HEK293 (cell line): Measurements from ENCODE around the gene DIP2B.
A peak's percentile ranks its signal among the peaks of the same experiment; 100 is the strongest.

ENCODE experiments used
- CTCF ChIA-PET: fragments of 350-600 bp; formaldehyde crosslinking; extraction: SDS; loops from one replicate; lab custom pipeline; 2021; ENCODE audit warnings: antibody characterized with exemption; lab: Yijun Ruan, JAX
- POLR2A ChIA-PET: fragments of 300-600 bp; formaldehyde crosslinking; extraction: SDS; loops from one replicate; lab custom pipeline; 2020; ENCODE audit warnings: antibody characterized with exemption, inconsistent platforms; lab: Yijun Ruan, JAX
- H3K27ac ChIP-seq: fragments of 200-500 bp; sonication (Bioruptor generic); 2 replicates; pipeline ENCODE4 v1.5.1; 2014; ENCODE audit warnings: low read depth, low read length, control low read depth, inconsistent platforms; ENCODE audit errors: extremely low read depth
- H3K36me3 ChIP-seq, 2 experiments: fragments of 200-500 bp in 1 of 2; sonication (Bioruptor generic) in 1 of 2; 1 replicate in 1 of 2; 2 replicates in 1 of 2; pipeline ENCODE4 v1.5.1; 2014 to 2017; ENCODE audit warnings: inconsistent platforms in 2 of 2, low read length in 2 of 2; ENCODE audit not compliant: control insufficient read depth in 2 of 2, insufficient read depth in 1 of 2
- H3K4me1 ChIP-seq: fragments of 200-500 bp; sonication (Bioruptor generic); 2 replicates; pipeline ENCODE4 v1.5.1; 2014; ENCODE audit warnings: mild to moderate bottlenecking, low read length, inconsistent platforms; ENCODE audit not compliant: control insufficient read depth, insufficient read depth
- H3K4me3 ChIP-seq: 2 replicates; pipeline ENCODE4 v1.5.1; 2011; ENCODE audit warnings: low read depth, mild to moderate bottlenecking, control low read depth, low read length, moderate library complexity
- H3K9me3 ChIP-seq: fragments of 200-500 bp; sonication (Bioruptor generic); 2 replicates; pipeline ENCODE4 v1.5.1; 2014; ENCODE audit warnings: low read depth, low read length, inconsistent platforms; ENCODE audit not compliant: control insufficient read depth, insufficient read depth
- BCL11B ChIP-seq: fragments of 450-650 bp; formaldehyde crosslinking; IDR thresholded peaks from 2 replicates; pipeline ENCODE4 v1.5.1; 2016; ENCODE audit warnings: low read depth, missing biosample characterization, missing genetic modification characterization
- GFI1B ChIP-seq: fragments of 450-650 bp; formaldehyde crosslinking; IDR thresholded peaks from 2 replicates; pipeline ENCODE4 v1.5.1; 2016; ENCODE audit warnings: missing biosample characterization, missing genetic modification characterization
- PRDM1 ChIP-seq: fragments of 450-650 bp; formaldehyde crosslinking; IDR thresholded peaks from 2 replicates; pipeline ENCODE4; 2016; ENCODE audit warnings: missing biosample characterization, missing genetic modification characterization
- SCRT2 ChIP-seq: fragments of 450-650 bp; formaldehyde crosslinking; IDR thresholded peaks from 2 replicates; pipeline ENCODE4 v1.5.1; 2016; ENCODE audit warnings: missing biosample characterization, missing genetic modification characterization
- ZBTB8A ChIP-seq: fragments of 450-650 bp; formaldehyde crosslinking; IDR thresholded peaks from 2 replicates; pipeline ENCODE4 v1.5.1; 2016; ENCODE audit warnings: missing biosample characterization, missing genetic modification characterization
- ZNF114 ChIP-seq: fragments of 450-650 bp; formaldehyde crosslinking; IDR thresholded peaks from 2 replicates; pipeline ENCODE4 v1.5.0; 2017; ENCODE audit warnings: missing biosample characterization, missing genetic modification characterization
- ZNF24 ChIP-seq: fragments of 450-650 bp; formaldehyde crosslinking; IDR thresholded peaks from 2 replicates; pipeline ENCODE4 v1.5.1; 2016; ENCODE audit warnings: missing biosample characterization, missing genetic modification characterization
- ZNF335 ChIP-seq: fragments of 450-650 bp; formaldehyde crosslinking; conservative IDR thresholded peaks from 2 replicates; pipeline ENCODE4 v1.5.1; 2016; ENCODE audit warnings: missing biosample characterization, missing genetic modification characterization
- ZNF391 ChIP-seq: fragments of 450-650 bp; formaldehyde crosslinking; IDR thresholded peaks from 2 replicates; pipeline ENCODE4 v1.5.1; 2016; ENCODE audit warnings: low read depth, missing biosample characterization, missing genetic modification characterization, borderline replicate concordance
- ZNF48 ChIP-seq: fragments of 450-650 bp; formaldehyde crosslinking; IDR thresholded peaks from 2 replicates; pipeline ENCODE4 v1.5.1; 2016; ENCODE audit warnings: missing biosample characterization, missing genetic modification characterization
- ZNF548 ChIP-seq: fragments of 450-650 bp; formaldehyde crosslinking; IDR thresholded peaks from 2 replicates; pipeline ENCODE4 v1.5.1; 2016; ENCODE audit warnings: missing biosample characterization, missing genetic modification characterization
- ZNF571 ChIP-seq: fragments of 450-650 bp; formaldehyde crosslinking; IDR thresholded peaks from 2 replicates; pipeline ENCODE4 v1.5.0; 2017; ENCODE audit warnings: missing biosample characterization, missing genetic modification characterization
- ZNF596 ChIP-seq: fragments of 450-650 bp; IDR thresholded peaks from 2 replicates; pipeline ENCODE4 v1.5.0; 2018; ENCODE audit warnings: missing biosample characterization, mild to moderate bottlenecking, missing genetic modification characterization, moderate library complexity
- ZNF660 ChIP-seq: fragments of 450-650 bp; IDR thresholded peaks from 2 replicates; pipeline ENCODE4 v1.5.1; 2018; ENCODE audit warnings: missing biosample characterization, mild to moderate bottlenecking, missing genetic modification characterization
- ZNF776 ChIP-seq: fragments of 450-650 bp; formaldehyde crosslinking; IDR thresholded peaks from 2 replicates; pipeline ENCODE4 v1.5.0; 2017; ENCODE audit warnings: missing biosample characterization, missing genetic modification characterization, borderline replicate concordance
- ZSCAN23 ChIP-seq: fragments of 450-650 bp; formaldehyde crosslinking; IDR thresholded peaks from 2 replicates; pipeline ENCODE4 v1.5.1; 2016; ENCODE audit warnings: missing biosample characterization, missing genetic modification characterization
- TF ChIP-seq, protein P1 (sequence below): fragments of 450-650 bp; formaldehyde crosslinking; IDR thresholded peaks from 2 replicates; pipeline ENCODE4 v1.5.1; 2016; ENCODE audit warnings: missing biosample characterization, missing genetic modification characterization
- TF ChIP-seq, protein P2 (sequence below): fragments of 450-650 bp; formaldehyde crosslinking; IDR thresholded peaks from 2 replicates; pipeline ENCODE4 v1.5.1; 2017; ENCODE audit warnings: missing biosample characterization, missing genetic modification characterization
- TF ChIP-seq, protein P3 (sequence below): fragments of 450-650 bp; formaldehyde crosslinking; IDR thresholded peaks from 2 replicates; pipeline ENCODE4 v1.5.1; 2017; ENCODE audit warnings: missing biosample characterization, missing genetic modification characterization
- TF ChIP-seq, protein P4 (sequence below): fragments of 450-650 bp; formaldehyde crosslinking; IDR thresholded peaks from 2 replicates; pipeline ENCODE4 v1.5.1; 2016; ENCODE audit warnings: missing biosample characterization, missing genetic modification characterization
- TF ChIP-seq, protein P5 (sequence below): fragments of 450-650 bp; formaldehyde crosslinking; conservative IDR thresholded peaks from 2 replicates; pipeline ENCODE4 v1.5.1; 2016; ENCODE audit warnings: low read depth, missing biosample characterization, missing genetic modification characterization

The DIP2B gene

DNA sequence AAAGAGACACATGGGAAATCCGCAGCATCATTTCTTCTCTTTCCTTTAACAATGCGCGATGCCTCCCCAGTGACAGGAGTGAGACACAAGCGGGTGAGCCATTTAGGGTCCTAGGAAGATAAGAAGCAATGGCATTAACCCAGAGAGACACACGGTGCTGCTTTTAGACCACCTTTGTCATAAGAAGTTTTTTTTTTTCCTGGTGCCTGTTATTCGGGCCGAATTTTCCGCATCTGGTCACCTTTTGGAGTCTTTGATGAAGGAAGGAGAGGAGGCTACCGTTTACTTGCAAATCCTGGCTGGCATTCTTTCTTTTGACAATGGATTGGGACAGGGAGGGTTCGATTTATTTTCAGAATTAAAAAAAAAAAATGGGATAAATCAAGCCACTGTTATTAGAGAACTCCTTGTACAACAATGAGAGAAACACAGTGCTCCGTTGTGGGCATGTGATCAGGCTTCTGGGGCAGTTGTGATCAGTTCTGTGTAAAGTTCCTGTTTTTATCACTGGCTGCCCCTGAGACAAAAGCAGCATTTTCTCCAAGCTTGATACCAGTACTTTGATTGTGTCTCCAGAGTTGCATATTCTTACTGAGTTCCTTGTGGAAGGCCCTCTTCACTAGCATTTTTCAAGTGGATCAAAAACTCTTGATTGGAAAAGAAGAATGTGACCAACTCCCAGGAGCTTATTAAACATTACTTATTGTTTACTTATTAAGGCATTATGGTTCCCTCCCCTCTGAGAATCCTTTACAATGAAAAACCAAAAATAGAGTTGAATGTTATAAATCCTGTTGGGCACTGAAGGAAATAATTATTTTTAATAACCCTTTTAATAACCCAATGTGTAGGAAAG, 1.1 kb downstream of the DIP2B start:
- Histone ChIP-seq H3K9me3 (no peaks in the 10 kb centered on the region), H3K4me3 (peak overlapping the region; percentile 95), H3K27ac (peak overlapping the region; percentile 77; the same call in 1 of the 2 replicates), H3K4me1 (peaks cover 12% of the 10 kb centered on the region; the same call in 1 of the 2 replicates), H3K36me3 (no peaks in the 10 kb centered on the region)
- ChIA-PET POLR2A (interaction anchor here (0.6 to 2.4 kb wide), 5 partner anchors 63 to 258 kb away, joined by 3 to 8 read pairs (median 3); partner anchors contain the start of gene ATF1), CTCF (interaction anchor here (0.6 to 5.7 kb wide), 18 partner anchors 8 to 836 kb away, joined by 3 to 45 read pairs (median 4); no protein-coding TSS in a partner anchor)
- TF ChIP-seq SCRT2 (tag by site-specific recombination), result no peak
- TF ChIP-seq, protein P1, sequence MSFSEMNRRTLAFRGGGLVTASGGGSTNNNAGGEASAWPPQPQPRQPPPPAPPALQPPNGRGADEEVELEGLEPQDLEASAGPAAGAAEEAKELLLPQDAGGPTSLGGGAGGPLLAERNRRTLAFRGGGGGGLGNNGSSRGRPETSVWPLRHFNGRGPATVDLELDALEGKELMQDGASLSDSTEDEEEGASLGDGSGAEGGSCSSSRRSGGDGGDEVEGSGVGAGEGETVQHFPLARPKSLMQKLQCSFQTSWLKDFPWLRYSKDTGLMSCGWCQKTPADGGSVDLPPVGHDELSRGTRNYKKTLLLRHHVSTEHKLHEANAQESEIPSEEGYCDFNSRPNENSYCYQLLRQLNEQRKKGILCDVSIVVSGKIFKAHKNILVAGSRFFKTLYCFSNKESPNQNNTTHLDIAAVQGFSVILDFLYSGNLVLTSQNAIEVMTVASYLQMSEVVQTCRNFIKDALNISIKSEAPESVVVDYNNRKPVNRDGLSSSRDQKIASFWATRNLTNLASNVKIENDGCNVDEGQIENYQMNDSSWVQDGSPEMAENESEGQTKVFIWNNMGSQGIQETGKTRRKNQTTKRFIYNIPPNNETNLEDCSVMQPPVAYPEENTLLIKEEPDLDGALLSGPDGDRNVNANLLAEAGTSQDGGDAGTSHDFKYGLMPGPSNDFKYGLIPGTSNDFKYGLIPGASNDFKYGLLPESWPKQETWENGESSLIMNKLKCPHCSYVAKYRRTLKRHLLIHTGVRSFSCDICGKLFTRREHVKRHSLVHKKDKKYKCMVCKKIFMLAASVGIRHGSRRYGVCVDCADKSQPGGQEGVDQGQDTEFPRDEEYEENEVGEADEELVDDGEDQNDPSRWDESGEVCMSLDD (tag by site-specific recombination), result 0 out of 2 replicates have a peak, but pooled peaks have one; percentile 6
- peak; percentile 54 for TF ChIP-seq ZNF335 (tag by site-specific recombination)
- peak; percentile 99 for TF ChIP-seq ZNF24 (tag by site-specific recombination)

DNA sequence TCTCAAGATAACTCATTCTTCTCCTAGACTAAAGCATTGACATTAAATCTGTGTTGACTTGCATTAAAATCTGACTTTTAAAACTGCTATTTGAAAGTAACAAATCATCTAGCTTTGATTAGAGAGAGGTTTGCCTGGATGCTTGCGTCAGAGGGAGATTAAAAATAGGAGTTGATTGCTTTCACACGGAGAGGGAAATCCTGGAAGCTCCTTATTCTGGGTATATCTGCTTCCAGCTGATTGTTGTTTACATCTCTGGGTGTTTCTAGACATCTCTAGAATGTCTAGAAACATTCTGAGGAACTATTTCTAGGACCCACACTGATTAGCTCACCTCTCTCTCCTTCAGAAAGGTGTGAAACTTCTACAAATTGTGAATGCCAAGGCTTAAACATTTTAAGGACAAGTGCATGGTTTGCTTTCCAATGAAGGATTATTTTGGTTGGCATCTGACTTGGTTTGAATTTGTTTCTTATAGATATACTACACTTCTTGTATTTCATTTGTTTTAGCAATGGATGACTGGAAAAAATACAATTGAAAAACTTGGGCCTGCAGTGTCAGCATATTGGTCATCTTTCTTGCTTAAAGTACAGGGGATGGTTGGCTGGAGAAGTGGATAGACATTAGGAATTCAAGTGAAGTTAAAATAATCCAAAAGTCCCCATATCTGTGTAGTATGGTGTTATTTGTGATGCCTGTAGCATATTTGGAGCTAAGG, 2.1 kb downstream of the DIP2B start:
- ChIA-PET CTCF (interaction anchor here (0.5 to 5.7 kb wide), 5 partner anchors 21 to 249 kb away, joined by 3 to 45 read pairs (median 3); no protein-coding TSS in a partner anchor), POLR2A (interaction anchor here (0.6 kb wide), 1 partner anchor 257 kb away, joined by 3 read pairs; the partner anchor contains the start of gene ATF1)
- Histone ChIP-seq H3K9me3 (no peaks in the 10 kb centered on the region), H3K36me3 (no peaks in the 10 kb centered on the region), H3K4me1 (peaks cover 12% of the 10 kb centered on the region; the same call in 1 of the 2 replicates), H3K4me3 (no peak overlapping the region), H3K27ac (no peak overlapping the region)
- no peak for TF ChIP-seq ZNF571 (tag by site-specific recombination)
- TF ChIP-seq, protein P2, sequence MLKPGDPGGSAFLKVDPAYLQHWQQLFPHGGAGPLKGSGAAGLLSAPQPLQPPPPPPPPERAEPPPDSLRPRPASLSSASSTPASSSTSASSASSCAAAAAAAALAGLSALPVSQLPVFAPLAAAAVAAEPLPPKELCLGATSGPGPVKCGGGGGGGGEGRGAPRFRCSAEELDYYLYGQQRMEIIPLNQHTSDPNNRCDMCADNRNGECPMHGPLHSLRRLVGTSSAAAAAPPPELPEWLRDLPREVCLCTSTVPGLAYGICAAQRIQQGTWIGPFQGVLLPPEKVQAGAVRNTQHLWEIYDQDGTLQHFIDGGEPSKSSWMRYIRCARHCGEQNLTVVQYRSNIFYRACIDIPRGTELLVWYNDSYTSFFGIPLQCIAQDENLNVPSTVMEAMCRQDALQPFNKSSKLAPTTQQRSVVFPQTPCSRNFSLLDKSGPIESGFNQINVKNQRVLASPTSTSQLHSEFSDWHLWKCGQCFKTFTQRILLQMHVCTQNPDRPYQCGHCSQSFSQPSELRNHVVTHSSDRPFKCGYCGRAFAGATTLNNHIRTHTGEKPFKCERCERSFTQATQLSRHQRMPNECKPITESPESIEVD (tag by site-specific recombination), result no peak
- TF ChIP-seq, protein P3, sequence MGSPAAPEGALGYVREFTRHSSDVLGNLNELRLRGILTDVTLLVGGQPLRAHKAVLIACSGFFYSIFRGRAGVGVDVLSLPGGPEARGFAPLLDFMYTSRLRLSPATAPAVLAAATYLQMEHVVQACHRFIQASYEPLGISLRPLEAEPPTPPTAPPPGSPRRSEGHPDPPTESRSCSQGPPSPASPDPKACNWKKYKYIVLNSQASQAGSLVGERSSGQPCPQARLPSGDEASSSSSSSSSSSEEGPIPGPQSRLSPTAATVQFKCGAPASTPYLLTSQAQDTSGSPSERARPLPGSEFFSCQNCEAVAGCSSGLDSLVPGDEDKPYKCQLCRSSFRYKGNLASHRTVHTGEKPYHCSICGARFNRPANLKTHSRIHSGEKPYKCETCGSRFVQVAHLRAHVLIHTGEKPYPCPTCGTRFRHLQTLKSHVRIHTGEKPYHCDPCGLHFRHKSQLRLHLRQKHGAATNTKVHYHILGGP (tag by site-specific recombination), result peak; percentile 85
- no peak for TF ChIP-seq ZNF776 (tag by site-specific recombination)
- no peak for TF ChIP-seq ZSCAN23
- no peak for TF ChIP-seq ZNF114 (tag by site-specific recombination)
- TF ChIP-seq, protein P4, sequence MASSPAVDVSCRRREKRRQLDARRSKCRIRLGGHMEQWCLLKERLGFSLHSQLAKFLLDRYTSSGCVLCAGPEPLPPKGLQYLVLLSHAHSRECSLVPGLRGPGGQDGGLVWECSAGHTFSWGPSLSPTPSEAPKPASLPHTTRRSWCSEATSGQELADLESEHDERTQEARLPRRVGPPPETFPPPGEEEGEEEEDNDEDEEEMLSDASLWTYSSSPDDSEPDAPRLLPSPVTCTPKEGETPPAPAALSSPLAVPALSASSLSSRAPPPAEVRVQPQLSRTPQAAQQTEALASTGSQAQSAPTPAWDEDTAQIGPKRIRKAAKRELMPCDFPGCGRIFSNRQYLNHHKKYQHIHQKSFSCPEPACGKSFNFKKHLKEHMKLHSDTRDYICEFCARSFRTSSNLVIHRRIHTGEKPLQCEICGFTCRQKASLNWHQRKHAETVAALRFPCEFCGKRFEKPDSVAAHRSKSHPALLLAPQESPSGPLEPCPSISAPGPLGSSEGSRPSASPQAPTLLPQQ (tag by site-specific recombination), result no peak
- TF ChIP-seq ZNF548 (tag by site-specific recombination), result no peak
- no peak for TF ChIP-seq BCL11B (tag by site-specific recombination)
- TF ChIP-seq PRDM1 (tag by site-specific recombination), result peak; percentile 36; the same call in 1 of the 2 replicates
- TF ChIP-seq ZNF391 (tag by site-specific recombination), result no peak
- TF ChIP-seq, protein P5, sequence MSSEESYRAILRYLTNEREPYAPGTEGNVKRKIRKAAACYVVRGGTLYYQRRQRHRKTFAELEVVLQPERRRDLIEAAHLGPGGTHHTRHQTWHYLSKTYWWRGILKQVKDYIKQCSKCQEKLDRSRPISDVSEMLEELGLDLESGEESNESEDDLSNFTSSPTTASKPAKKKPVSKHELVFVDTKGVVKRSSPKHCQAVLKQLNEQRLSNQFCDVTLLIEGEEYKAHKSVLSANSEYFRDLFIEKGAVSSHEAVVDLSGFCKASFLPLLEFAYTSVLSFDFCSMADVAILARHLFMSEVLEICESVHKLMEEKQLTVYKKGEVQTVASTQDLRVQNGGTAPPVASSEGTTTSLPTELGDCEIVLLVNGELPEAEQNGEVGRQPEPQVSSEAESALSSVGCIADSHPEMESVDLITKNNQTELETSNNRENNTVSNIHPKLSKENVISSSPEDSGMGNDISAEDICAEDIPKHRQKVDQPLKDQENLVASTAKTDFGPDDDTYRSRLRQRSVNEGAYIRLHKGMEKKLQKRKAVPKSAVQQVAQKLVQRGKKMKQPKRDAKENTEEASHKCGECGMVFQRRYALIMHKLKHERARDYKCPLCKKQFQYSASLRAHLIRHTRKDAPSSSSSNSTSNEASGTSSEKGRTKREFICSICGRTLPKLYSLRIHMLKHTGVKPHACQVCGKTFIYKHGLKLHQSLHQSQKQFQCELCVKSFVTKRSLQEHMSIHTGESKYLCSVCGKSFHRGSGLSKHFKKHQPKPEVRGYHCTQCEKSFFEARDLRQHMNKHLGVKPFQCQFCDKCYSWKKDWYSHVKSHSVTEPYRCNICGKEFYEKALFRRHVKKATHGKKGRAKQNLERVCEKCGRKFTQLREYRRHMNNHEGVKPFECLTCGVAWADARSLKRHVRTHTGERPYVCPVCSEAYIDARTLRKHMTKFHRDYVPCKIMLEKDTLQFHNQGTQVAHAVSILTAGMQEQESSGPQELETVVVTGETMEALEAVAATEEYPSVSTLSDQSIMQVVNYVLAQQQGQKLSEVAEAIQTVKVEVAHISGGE (tag by site-specific recombination), result no peak
- TF ChIP-seq ZNF48 (tag by site-specific recombination), result no peak
- TF ChIP-seq ZBTB8A (tag by site-specific recombination), result no peak
- peak; percentile 42; the same call in 1 of the 2 replicates for TF ChIP-seq GFI1B
- TF ChIP-seq ZNF596 (tag by site-specific recombination), result peak; percentile 49; the same call in 1 of the 2 replicates
- TF ChIP-seq ZNF660 (tag by site-specific recombination), result no peak
